ENCODE measurements around the gene PDE4DIP.
"Not testable (repeated sequence)": the region's sequence is repeated elsewhere in the genome, so short reads cannot be mapped to it uniquely, and the experiment has no call there.

The PDE4DIP gene

DNA sequence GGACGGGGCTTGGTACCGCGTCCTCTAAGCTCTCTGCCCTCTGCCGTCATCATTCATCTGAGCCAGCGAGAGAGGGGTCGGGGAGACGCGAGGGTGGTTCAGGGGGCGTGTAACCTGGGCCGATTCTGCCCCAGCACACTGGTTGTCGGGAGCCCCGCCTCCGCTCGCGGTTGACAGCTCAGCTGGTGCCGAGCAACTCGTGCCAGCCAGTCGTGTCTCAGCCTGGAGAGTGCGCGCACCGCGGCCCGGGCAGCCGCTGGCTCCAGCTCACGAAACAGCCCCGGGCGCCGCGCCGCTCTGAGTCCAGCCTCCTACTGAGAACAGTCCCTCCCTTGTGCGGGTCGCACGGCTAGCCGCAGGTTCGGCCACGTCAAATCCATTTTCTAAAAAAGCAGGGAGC is at the start of gene PDE4DIP:
TSS of gene PDE4DIP (plus strand) at position 209 of the 400 bp plus-strand sequence. CDS start 347 bp downstream, outside the sequence.
- DNase-seq (ENCODE audit: low read depth in 2 of 2): not testable (repeated sequence)

- DNase-seq (ENCODE audit: low read depth in 2 of 2): not testable (repeated sequence)
Measured at GRCh38 chr1:148808268-148808928, 35.8 kb upstream of the PDE4DIP start.

DNA sequence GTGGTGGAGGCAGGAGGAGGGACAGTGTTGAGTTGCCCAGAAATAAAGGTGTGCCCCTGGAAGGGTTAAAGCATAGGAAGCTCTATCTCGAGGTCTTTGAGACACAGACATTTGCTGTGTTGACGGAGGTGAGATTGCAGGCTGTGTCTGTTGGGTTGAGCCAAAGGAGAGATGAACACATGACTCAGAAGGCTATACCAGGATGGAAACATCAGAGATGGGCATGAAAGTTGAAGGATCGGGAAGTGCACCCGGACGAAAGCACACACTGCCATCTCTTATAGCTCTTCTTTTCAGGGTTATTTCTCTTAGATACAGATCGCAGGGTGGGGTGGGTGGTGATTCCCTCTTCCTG is 35.3 kb upstream of the PDE4DIP start:
- not testable (repeated sequence) for DNase-seq (ENCODE audit: low read depth in 2 of 2)

DNA sequence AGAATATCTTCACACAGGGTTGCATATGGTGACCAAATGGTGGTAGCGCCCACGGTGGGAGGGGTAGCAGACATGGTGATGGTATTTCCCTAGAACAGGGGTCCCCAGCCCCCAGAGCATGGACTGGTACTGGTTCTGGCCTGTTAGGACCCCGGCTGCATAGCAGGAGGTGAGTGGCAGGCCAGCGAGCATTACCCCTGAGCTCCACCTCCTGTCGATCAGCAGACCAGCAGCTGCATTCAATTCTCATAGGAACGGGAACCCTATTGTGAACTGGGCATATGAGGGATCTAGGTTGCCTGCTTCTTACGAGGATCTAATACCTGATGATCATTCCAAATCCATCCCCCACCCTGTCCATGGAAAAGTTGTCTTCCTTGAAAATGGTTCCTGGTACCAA is 22.0 kb upstream of the PDE4DIP start:
- DNase-seq (ENCODE audit: low read depth in 2 of 2): not testable (repeated sequence)

- not testable (repeated sequence) for DNase-seq (ENCODE audit: low read depth in 2 of 2)
Measured at GRCh38 chr1:148823822-148824221, 20.4 kb upstream of the PDE4DIP start.

GRCh38 chr1:148825029-148825428 is 19.2 kb upstream of the PDE4DIP start:
- DNase-seq (ENCODE audit: low read depth in 2 of 2): not testable (repeated sequence)

DNA sequence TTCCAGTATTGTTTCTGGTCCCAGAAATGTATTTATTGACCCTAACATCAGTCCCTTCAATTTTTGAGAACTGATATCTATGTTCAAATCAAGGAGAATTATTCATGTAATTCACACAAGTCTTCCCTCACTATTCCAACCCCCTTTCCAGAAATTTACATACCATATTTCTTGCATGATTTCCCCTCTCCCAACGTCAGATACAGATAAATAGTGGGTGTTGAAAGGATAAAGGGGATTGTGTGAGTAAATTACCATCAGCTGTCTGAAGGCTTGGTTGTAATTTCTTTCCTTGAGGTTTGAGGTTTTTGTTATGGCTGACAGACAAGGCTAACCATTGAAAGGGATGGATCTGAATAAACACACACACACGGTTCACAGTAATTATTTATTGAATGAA is 15.7 kb upstream of the PDE4DIP start:
- DNase-seq (ENCODE audit: low read depth in 2 of 2): not testable (repeated sequence)

DNA sequence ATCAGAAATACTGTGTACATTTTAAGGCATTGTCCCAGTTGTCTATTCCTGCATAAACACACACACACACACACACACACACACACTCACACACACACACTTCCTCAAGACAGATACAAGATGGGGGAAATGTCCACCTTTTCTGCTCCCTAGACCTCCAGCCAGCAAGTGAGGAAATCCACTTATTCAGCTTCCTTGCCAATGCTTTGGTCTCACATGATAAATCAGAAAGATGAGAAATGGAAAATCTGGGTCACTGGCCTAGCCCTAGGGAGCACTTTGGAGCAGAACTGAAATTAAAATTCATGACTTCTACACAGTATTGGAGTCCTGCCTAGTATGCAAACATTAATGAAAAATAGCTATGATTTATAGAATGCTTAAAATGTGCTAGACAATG is 15.3 kb upstream of the PDE4DIP start:
- DNase-seq (ENCODE audit: low read depth in 2 of 2): not testable (repeated sequence)

- DNase-seq (ENCODE audit: low read depth in 2 of 2): not testable (repeated sequence)
Measured at GRCh38 chr1:148829365-148829764, 14.9 kb upstream of the PDE4DIP start.

DNA sequence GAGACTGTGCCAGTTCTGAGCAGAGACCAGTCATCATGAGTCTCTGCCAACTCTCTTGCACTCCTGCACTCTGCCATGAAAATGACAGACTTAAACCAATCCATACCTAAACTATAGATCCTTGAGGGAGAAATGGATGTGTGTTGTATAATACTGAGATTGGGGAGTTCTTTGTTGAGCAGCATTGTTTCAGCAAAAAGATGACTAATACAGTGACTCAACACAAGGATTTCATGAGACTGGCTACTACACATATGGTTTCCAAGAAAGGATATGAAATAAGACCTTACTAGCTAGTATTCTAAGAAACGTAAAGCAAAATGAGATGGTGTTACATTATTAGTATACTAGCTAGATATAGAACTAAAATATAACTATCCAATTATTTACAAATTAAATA is 3.0 kb upstream of the PDE4DIP start:
- not testable (repeated sequence) for DNase-seq (ENCODE audit: low read depth in 2 of 2)

DNA sequence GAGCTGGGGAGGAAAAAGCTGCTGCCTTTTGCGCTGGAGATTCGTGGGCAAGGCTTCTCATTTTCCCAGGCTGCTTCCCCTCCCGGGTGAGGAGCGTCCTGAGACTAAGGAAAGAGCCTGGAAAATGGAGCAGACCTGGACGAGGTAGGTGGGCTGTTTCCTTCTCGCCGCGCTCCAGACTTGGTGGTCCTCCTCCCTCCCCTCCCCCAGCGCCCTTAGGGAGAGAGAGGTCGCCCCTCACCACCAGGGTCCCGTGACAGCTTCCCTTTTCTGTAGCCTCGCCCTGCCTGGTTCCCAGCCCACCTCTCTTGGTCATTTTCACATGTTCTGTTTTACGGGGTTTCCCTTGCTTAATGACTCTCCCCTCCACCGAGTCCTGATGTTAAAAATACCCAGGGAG is 423 bp downstream of the PDE4DIP start:
- DNase-seq (ENCODE audit: low read depth in 2 of 2): not testable (repeated sequence)

- not testable (repeated sequence) for DNase-seq (ENCODE audit: low read depth in 2 of 2)
Measured at GRCh38 chr1:148845068-148845467, 840 bp downstream of the PDE4DIP start.

- DNase-seq (ENCODE audit: low read depth in 2 of 2): not testable (repeated sequence)
Measured at GRCh38 chr1:148850347-148850746, 6.1 kb downstream of the PDE4DIP start.

DNA sequence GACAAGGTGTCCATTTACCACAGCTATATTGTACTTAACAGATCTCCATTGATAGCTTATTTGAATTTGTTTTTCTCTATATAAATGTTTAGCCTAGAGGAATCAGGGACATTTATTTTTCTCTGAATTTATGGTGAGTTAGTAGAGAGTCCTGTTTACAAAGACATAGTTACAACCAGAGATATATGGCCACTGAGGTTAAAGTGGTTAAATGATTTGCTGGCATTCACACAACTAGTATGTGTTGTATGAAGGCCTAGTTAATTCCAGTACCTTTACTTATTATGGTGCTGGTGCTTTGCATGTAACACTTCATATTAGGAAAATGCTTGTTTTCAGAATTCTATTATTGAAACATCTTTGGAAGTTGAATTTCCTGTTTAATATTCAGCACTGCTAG is 6.6 kb downstream of the PDE4DIP start:
- not testable (repeated sequence) for DNase-seq (ENCODE audit: low read depth in 2 of 2)

DNA sequence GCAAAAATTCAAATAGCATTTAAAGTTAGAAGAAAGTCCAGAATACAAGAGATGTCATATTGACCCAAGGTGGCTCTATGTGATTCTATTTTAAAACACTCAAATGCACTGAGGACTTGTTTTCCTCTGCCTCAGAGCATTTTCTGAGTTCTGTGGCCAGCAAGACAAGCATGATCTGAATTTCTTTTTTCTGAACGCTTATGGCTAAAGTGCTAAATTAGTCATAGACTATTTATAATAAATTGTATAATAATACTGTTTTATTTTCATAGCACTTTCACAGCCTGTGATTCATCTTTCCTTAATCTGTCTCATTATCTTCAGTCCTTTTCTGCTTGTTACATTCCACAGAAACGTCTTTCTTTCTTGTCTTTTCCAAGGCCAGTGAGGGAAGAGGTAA is 7.5 kb downstream of the PDE4DIP start:
- DNase-seq (ENCODE audit: low read depth in 2 of 2): not testable (repeated sequence)

DNA sequence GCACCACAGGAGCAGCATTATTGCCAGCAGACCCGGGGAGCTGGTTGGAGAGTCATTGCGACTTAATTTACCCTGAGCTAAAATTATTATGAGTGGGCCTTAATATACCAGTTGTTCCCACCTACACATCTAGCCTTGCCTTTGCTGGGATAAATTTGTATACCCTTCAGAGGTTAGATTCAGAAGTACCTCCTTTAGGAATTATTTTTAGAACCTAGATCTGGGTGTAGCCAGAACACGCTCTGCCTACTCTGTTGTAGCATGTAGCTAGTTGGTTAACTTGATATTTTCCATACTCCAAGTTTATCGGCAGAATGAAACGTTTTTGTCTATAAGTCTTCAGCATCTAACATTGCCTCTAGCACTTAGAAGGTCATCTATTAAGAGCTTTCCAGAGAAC is 9.1 kb downstream of the PDE4DIP start:
- DNase-seq (ENCODE audit: low read depth in 2 of 2): not testable (repeated sequence)

- DNase-seq (ENCODE audit: low read depth in 2 of 2): not testable (repeated sequence)
Measured at GRCh38 chr1:148854063-148854462, 9.8 kb downstream of the PDE4DIP start.

GRCh38 chr1:148855367-148855766 is 11.1 kb downstream of the PDE4DIP start:
- DNase-seq (ENCODE audit: low read depth in 2 of 2): not testable (repeated sequence)

GRCh38 chr1:148860049-148860448 is 15.8 kb downstream of the PDE4DIP start:
- DNase-seq (ENCODE audit: low read depth in 2 of 2): not testable (repeated sequence)

GRCh38 chr1:148860579-148861259 is 16.5 kb downstream of the PDE4DIP start:
- DNase-seq (ENCODE audit: low read depth in 2 of 2): not testable (repeated sequence)

- DNase-seq (ENCODE audit: low read depth in 2 of 2): not testable (repeated sequence)
Measured at GRCh38 chr1:148862590-148862989, 18.4 kb downstream of the PDE4DIP start.

DNA sequence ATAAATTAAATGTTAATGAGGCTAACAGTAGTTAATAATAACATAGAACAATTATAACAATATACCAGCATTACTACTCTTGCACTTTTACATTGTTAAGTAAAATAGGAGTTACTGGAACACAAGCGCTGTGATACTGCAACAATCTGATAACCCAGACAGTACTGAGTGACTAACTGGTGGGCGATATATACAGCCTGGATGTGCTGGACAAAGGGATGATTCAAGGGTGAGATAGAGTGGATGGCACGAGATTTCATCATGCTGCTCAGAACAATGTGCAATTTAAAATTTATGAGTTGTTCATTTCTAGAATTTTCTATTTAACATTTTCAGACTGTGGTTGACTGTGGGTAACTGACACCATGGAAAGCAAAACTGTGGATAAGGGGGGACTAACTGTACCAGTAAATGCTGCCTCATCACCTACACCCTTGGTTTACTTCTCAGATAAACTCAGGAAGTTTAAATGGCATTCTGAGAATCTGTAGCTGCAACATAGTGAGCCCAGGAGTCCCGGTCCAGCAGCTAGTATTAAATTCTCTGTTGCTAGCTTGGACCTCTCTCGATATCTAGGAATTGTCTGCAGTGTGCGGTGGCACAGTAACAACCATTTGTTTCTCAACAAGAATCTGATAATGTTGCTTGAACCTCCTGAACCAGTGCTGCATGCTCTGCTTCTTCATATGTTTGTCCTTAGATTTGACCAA is 24.9 kb downstream of the PDE4DIP start:
- DNase-seq (ENCODE audit: low read depth in 2 of 2): not testable (repeated sequence)

- DNase-seq (ENCODE audit: low read depth in 2 of 2): not testable (repeated sequence)
Measured at GRCh38 chr1:148869634-148869961, 25.4 kb downstream of the PDE4DIP start.

All from fibroblast of skin of left quadriceps (primary cell).